ENCODE data around the gene FHOD3. TPM values are rescaled to one million over a fixed set of nuclear protein-coding genes. Genes with fewer than 3 reads are reported as not detected.

The FHOD3 gene
- total and polyA plus RNA-seq, 2 donors (not counting 1 experiment from before 2014, with no cell fraction given), result not detected

DNA sequence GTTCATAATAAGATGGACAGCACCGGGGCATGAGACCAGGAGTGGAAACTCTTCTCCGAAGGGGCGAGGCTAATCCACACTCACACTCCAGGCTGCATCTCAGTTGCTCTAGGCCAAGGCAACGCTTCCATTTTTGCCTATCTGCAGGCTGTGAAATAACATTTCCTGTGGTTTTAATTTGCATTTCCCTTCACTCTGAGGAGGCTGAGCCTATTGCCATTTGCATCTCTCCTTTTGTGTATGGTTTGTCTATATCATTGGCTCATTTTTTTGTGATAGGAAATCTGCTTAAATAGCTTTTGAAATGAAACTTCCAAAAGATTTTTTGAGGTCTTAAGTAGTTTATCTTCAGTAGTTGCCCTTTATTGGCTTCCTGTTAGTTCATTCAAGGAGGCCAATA, 473.7 kb downstream of the FHOD3 start:
- Histone ChIP-seq H4K20me1 (ENCODE audit: control insufficient read depth, insufficient read depth, low read length, poor library complexity, severe bottlenecking) (no peaks in the 10 kb centered on the region), H3K4me3 (ENCODE audit: control extremely low read depth in 1 of 5, extremely low read depth in 1 of 5, insufficient read depth in 1 of 5, low read depth in 2 of 5, low read length in 4 of 5) (no peak overlapping the region), H3K27me3 (replicated peaks in 1 of 4; ENCODE audit: control extremely low read depth in 1 of 4, control insufficient read depth in 3 of 4, insufficient read depth in 4 of 4, low read length in 3 of 4) (no peaks in the 10 kb centered on the region), H3K9ac (ENCODE audit: low read length) (no peak overlapping the region), H3K9me3 (ENCODE audit: control extremely low read depth in 1 of 3, control insufficient read depth in 2 of 3, insufficient read depth in 1 of 3, low read length in 2 of 3) (peaks cover 0 to 11% (median 0%) of the 10 kb centered on the region in 3 donors), H2AFZ (ENCODE audit: insufficient read depth, low read depth, low read length, poor library complexity, severe bottlenecking) (no peak overlapping the region), H3K79me2 (ENCODE audit: control insufficient read depth, insufficient read depth, low read length) (no peaks in the 10 kb centered on the region), H3K4me1 (ENCODE audit: control insufficient read depth in 2 of 2, insufficient read depth in 2 of 2, low read length in 2 of 2) (peaks cover 6 to 8% of the 10 kb centered on the region in 2 donors), H3K4me2 (replicated peaks; ENCODE audit: low read depth, low read length, poor library complexity, severe bottlenecking) (no peak overlapping the region), H3K27ac (ENCODE audit: low read length in 2 of 2) (no peak overlapping the region), H3K36me3 (replicated peaks in 1 of 2; ENCODE audit: control extremely low read depth in 1 of 2, control insufficient read depth in 1 of 2, extremely low read depth in 1 of 2, insufficient read depth in 2 of 2, low read length in 1 of 2) (no peaks in the 10 kb centered on the region)
- intact Hi-C loops (cut with micrococcal nuclease), result no loop called here
- no peak for DNase-seq
- peaks cover 10% of the 10 kb centered on the region for H3K4me1 Mint-ChIP-seq
- 58% methylated on average over 2 of the region's 4 CpGs for WGBS (ENCODE audit: insufficient coverage)
- ChIA-PET CTCF (no interaction called here), POLR2A (no interaction called here)
- no peaks in the 10 kb centered on the region for H3K27me3 Mint-ChIP-seq
- H3K27ac Mint-ChIP-seq, result no peak overlapping the region
- no peaks in the 10 kb centered on the region for H3K9me3 Mint-ChIP-seq (ENCODE audit: insufficient read depth)
- no peak for TF ChIP-seq EZH2 (IDR thresholded peaks at IDR 0.05; ENCODE audit: borderline replicate concordance, insufficient read depth, low read depth, low read length, poor library complexity, severe bottlenecking)
- no peak for TF ChIP-seq CTCF (IDR thresholded peaks at IDR 0.05)
- no peak overlapping the region for H3K4me3 Mint-ChIP-seq
- ATAC-seq (ENCODE audit: low read depth), result no peak

DNA sequence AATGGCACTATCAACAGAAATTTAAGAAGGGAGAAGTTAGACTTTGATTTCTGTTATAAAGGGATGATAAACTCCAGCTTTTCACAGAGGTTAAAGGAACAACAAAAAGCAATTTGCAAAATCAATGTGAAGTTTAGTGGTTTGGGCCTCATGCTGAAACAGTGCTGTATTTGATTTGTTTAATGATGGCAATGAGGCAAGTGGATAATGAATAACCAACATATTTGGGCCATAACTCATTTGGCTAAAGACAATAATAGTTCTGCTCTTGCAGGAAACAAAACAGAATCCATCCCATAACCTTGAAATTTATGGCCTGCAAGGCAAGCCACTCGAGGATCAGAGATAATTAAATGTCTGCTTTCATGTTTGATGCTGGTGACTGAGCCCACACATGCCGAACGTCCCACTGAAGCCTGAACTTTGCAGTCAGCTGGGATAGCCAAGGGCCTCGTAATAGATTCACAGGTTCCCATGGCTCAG, 474.8 kb downstream of the FHOD3 start:
- Histone ChIP-seq H2AFZ (ENCODE audit: insufficient read depth, low read depth, low read length, poor library complexity, severe bottlenecking) (no peak overlapping the region), H3K27ac (ENCODE audit: low read length in 2 of 2) (no peak overlapping the region), H3K79me2 (ENCODE audit: control insufficient read depth, insufficient read depth, low read length) (no peaks in the 10 kb centered on the region), H3K9ac (ENCODE audit: low read length) (no peak overlapping the region), H3K4me3 (ENCODE audit: control extremely low read depth in 1 of 5, extremely low read depth in 1 of 5, insufficient read depth in 1 of 5, low read depth in 2 of 5, low read length in 4 of 5) (no peak overlapping the region), H4K20me1 (ENCODE audit: control insufficient read depth, insufficient read depth, low read length, poor library complexity, severe bottlenecking) (no peaks in the 10 kb centered on the region), H3K27me3 (replicated peaks in 1 of 4; ENCODE audit: control extremely low read depth in 1 of 4, control insufficient read depth in 3 of 4, insufficient read depth in 4 of 4, low read length in 3 of 4) (no peaks in the 10 kb centered on the region), H3K9me3 (ENCODE audit: control extremely low read depth in 1 of 3, control insufficient read depth in 2 of 3, insufficient read depth in 1 of 3, low read length in 2 of 3) (peaks cover 0 to 11% (median 0%) of the 10 kb centered on the region in 3 donors), H3K36me3 (replicated peaks in 1 of 2; ENCODE audit: control extremely low read depth in 1 of 2, control insufficient read depth in 1 of 2, extremely low read depth in 1 of 2, insufficient read depth in 2 of 2, low read length in 1 of 2) (no peaks in the 10 kb centered on the region), H3K4me1 (ENCODE audit: control insufficient read depth in 2 of 2, insufficient read depth in 2 of 2, low read length in 2 of 2) (peaks cover 6 to 8% of the 10 kb centered on the region in 2 donors), H3K4me2 (replicated peaks; ENCODE audit: low read depth, low read length, poor library complexity, severe bottlenecking) (no peak overlapping the region)
- WGBS (ENCODE audit: insufficient coverage), result 87% methylated on average over 4 of the region's 4 CpGs
- H3K4me1 Mint-ChIP-seq, result peaks cover 10% of the 10 kb centered on the region
- TF ChIP-seq CTCF (IDR thresholded peaks at IDR 0.05) (no peak), EZH2 (IDR thresholded peaks at IDR 0.05; ENCODE audit: borderline replicate concordance, insufficient read depth, low read depth, low read length, poor library complexity, severe bottlenecking) (no peak)
- ATAC-seq (ENCODE audit: low read depth) (no peak), DNase-seq (no peak)
- CTCF ChIA-PET, result no interaction called here
- intact Hi-C loops (cut with micrococcal nuclease), result no loop called here
- H3K4me3 Mint-ChIP-seq, result no peak overlapping the region
- no peaks in the 10 kb centered on the region for H3K27me3 Mint-ChIP-seq
- H3K27ac Mint-ChIP-seq, result no peak overlapping the region
- POLR2A ChIA-PET, result no interaction called here
- no peaks in the 10 kb centered on the region for H3K9me3 Mint-ChIP-seq (ENCODE audit: insufficient read depth)

Measured in B cell (primary cell).